ENCODE measurements around the gene TENT4A. TPM values are rescaled to one million over a fixed set of nuclear protein-coding genes. Genes with fewer than 3 reads are reported as not detected.
"Not testable (repeated sequence)": the region's sequence is repeated elsewhere in the genome, so short reads cannot be mapped to it uniquely, and the experiment has no call there.

TENT4A gene
- total RNA-seq, 1 experiment from 2014 or later: 32.3 TPM

DNA sequence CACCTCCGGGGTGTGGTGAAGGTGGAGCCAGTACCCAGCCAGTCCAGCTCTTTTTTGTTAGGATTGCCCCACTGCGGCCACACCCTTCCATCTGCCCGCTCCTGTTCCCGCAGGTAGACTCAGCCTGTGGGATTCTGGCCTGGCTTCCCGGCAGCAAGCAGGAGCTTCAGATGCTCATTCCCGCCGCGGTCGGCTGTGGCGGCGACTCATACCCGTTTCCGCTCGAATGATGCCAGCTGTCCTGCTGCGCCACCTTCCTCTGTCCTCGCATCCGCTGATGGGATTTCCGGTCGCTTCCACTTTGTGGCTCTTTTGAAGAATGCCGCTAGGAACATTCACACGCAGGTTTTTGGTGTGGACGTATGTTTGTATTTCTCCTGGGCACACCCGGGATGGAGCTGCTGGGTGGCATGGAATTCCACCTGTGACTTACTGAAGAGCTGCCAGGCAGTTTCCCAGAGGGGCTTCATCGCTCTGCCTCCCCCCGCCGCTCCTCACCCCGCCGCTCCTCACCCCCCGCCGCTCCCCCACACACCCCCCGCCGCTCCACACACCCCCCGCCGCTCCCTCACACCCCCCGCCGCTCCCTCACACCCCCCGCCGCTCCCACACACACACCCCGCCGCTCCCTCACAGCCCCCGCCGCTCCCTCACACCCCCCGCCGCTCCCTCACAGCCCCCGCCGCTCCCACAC, 60.3 kb downstream of the TENT4A start:
- no TSS peak for BruUV-seq (replicated peaks)
- no peaks in the 10 kb centered on the region for H3K9me3 ChIP-seq
- H3K36me3 ChIP-seq (ENCODE audit: control insufficient read depth, insufficient read depth, low read length): no peaks in the 10 kb centered on the region
- no peak overlapping the region for H3K4me3 Mint-ChIP-seq (ENCODE audit: unreplicated experiment)
- H3K4me1 ChIP-seq: no peaks in the 10 kb centered on the region
- no peaks in the 10 kb centered on the region for H3K4me1 Mint-ChIP-seq (ENCODE audit: low read depth, unreplicated experiment)
- H3K4me3 ChIP-seq (ENCODE audit: low read depth, low read length): no peak overlapping the region
- H3K27me3 Mint-ChIP-seq (ENCODE audit: insufficient read depth, unreplicated experiment): no peaks in the 10 kb centered on the region
- TF ChIP-seq, protein P1, sequence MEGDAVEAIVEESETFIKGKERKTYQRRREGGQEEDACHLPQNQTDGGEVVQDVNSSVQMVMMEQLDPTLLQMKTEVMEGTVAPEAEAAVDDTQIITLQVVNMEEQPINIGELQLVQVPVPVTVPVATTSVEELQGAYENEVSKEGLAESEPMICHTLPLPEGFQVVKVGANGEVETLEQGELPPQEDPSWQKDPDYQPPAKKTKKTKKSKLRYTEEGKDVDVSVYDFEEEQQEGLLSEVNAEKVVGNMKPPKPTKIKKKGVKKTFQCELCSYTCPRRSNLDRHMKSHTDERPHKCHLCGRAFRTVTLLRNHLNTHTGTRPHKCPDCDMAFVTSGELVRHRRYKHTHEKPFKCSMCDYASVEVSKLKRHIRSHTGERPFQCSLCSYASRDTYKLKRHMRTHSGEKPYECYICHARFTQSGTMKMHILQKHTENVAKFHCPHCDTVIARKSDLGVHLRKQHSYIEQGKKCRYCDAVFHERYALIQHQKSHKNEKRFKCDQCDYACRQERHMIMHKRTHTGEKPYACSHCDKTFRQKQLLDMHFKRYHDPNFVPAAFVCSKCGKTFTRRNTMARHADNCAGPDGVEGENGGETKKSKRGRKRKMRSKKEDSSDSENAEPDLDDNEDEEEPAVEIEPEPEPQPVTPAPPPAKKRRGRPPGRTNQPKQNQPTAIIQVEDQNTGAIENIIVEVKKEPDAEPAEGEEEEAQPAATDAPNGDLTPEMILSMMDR (IDR thresholded peaks at IDR 0.05; ENCODE audit: insufficient read depth in 1 of 2, low read depth in 1 of 2, low read length in 1 of 2, severe bottlenecking in 1 of 2, unreplicated experiment in 1 of 2): no peak
- POLR2A ChIA-PET: no interaction called here
- no peaks in the 10 kb centered on the region for H3K9me3 Mint-ChIP-seq (ENCODE audit: unreplicated experiment)
- intact Hi-C loops (cut with micrococcal nuclease; ENCODE audit: unreplicated experiment): no loop called here
- no peak for DNase-seq
- CTCF ChIA-PET: interaction anchor here (0.6 kb wide), 1 partner anchor 541 kb away, joined by 3 read pairs; no protein-coding TSS in a partner anchor
- H3K27me3 ChIP-seq (replicated peaks; ENCODE audit: control insufficient read depth, insufficient read depth, low read length): no peaks in the 10 kb centered on the region
- peaks cover 5% of the 10 kb centered on the region for H3K36me3 Mint-ChIP-seq (ENCODE audit: insufficient read depth, unreplicated experiment)
- H3K27ac Mint-ChIP-seq (ENCODE audit: unreplicated experiment): no peak overlapping the region

- H3K9me3 ChIP-seq; H3K4me3 Mint-ChIP-seq (ENCODE audit: unreplicated experiment); H3K4me3 ChIP-seq (ENCODE audit: low read depth, low read length); H3K36me3 Mint-ChIP-seq (ENCODE audit: insufficient read depth, unreplicated experiment); intact Hi-C loops (cut with micrococcal nuclease; ENCODE audit: unreplicated experiment); BruUV-seq (replicated peaks); H3K27me3 Mint-ChIP-seq (ENCODE audit: insufficient read depth, unreplicated experiment); POLR2A ChIA-PET; H3K36me3 ChIP-seq (ENCODE audit: control insufficient read depth, insufficient read depth, low read length); DNase-seq; H3K4me1 ChIP-seq; H3K9me3 Mint-ChIP-seq (ENCODE audit: unreplicated experiment); H3K4me1 Mint-ChIP-seq (ENCODE audit: low read depth, unreplicated experiment); H3K27ac Mint-ChIP-seq (ENCODE audit: unreplicated experiment); H3K27me3 ChIP-seq (replicated peaks; ENCODE audit: control insufficient read depth, insufficient read depth, low read length): not testable (repeated sequence)
- CTCF ChIA-PET: interaction anchor here (0.6 kb wide), 1 partner anchor 542 kb away, joined by 3 read pairs; no protein-coding TSS in a partner anchor
These were observed 61.0 kb downstream of the TENT4A start for GRCh38 chr5:6774207-6774606.

- no peak for DNase-seq
- no TSS peak for BruUV-seq (replicated peaks)
- Histone ChIP-seq H3K4me3 (ENCODE audit: low read depth, low read length) (no peak overlapping the region), H3K36me3 (ENCODE audit: control insufficient read depth, insufficient read depth, low read length) (no peaks in the 10 kb centered on the region), H3K9me3 (no peaks in the 10 kb centered on the region), H3K4me1 (no peaks in the 10 kb centered on the region), H3K27me3 (replicated peaks; ENCODE audit: control insufficient read depth, insufficient read depth, low read length) (no peaks in the 10 kb centered on the region)
- TF ChIP-seq, protein P1 (IDR thresholded peaks at IDR 0.05; ENCODE audit: insufficient read depth in 1 of 2, low read depth in 1 of 2, low read length in 1 of 2, severe bottlenecking in 1 of 2, unreplicated experiment in 1 of 2): no peak
- ChIA-PET CTCF (no interaction called here), POLR2A (no interaction called here)
- H3K36me3 Mint-ChIP-seq (ENCODE audit: insufficient read depth, unreplicated experiment): peaks cover 5% of the 10 kb centered on the region
- intact Hi-C loops (cut with micrococcal nuclease; ENCODE audit: unreplicated experiment): no loop called here
- H3K27me3 Mint-ChIP-seq (ENCODE audit: insufficient read depth, unreplicated experiment): no peaks in the 10 kb centered on the region
- no peak overlapping the region for H3K4me3 Mint-ChIP-seq (ENCODE audit: unreplicated experiment)
- no peak overlapping the region for H3K27ac Mint-ChIP-seq (ENCODE audit: unreplicated experiment)
- H3K4me1 Mint-ChIP-seq (ENCODE audit: low read depth, unreplicated experiment): no peaks in the 10 kb centered on the region
- H3K9me3 Mint-ChIP-seq (ENCODE audit: unreplicated experiment): no peaks in the 10 kb centered on the region
These were observed 61.5 kb downstream of the TENT4A start for GRCh38 chr5:6774721-6775204.

All from Caco-2 (cell line).